Measurements from ENCODE around the gene SPARC. TPM values are rescaled to one million over a fixed set of nuclear protein-coding genes. Genes with fewer than 3 reads are reported as not detected.
"Not testable (repeated sequence)": the region's sequence is repeated elsewhere in the genome, so short reads cannot be mapped to it uniquely, and the experiment has no call there.

Gene SPARC
- total RNA-seq, 1 donor from 2014 or later = not detected

- DNase-seq (ENCODE audit: low spot score) = no peak
- Mint-ChIP-seq H3K4me1 (ENCODE audit: low read depth) (peaks cover 9% of the 10 kb centered on the region), H3K9me3 (no peaks in the 10 kb centered on the region), H3K36me3 (ENCODE audit: low read depth) (no peaks in the 10 kb centered on the region), H3K27me3 (ENCODE audit: insufficient read depth) (peaks cover 19% of the 10 kb centered on the region), H3K4me3 (no peak overlapping the region), H3K27ac (no peak overlapping the region)
- intact Hi-C loops (cut with micrococcal nuclease) = no loop called here
These were observed 3.9 kb downstream of the SPARC start for GRCh38 chr5:151682751-151683331.

- no peak overlapping the region for H3K4me3 Mint-ChIP-seq
- H3K27me3 Mint-ChIP-seq (ENCODE audit: insufficient read depth) = peaks cover 16% of the 10 kb centered on the region
- no peaks in the 10 kb centered on the region for H3K9me3 Mint-ChIP-seq
- intact Hi-C loops (cut with micrococcal nuclease) = no loop called here
- DNase-seq (ENCODE audit: low spot score) = no peak
- H3K4me1 Mint-ChIP-seq (ENCODE audit: low read depth) = peaks cover 9% of the 10 kb centered on the region
- H3K36me3 Mint-ChIP-seq (ENCODE audit: low read depth) = no peaks in the 10 kb centered on the region
- H3K27ac Mint-ChIP-seq = no peak overlapping the region
These were observed 4.5 kb downstream of the SPARC start for GRCh38 chr5:151682240-151682639.

GRCh38 chr5:151680944-151681427, 5.7 kb downstream of the SPARC start:
- Mint-ChIP-seq H3K27ac (no peak overlapping the region), H3K36me3 (ENCODE audit: low read depth) (no peaks in the 10 kb centered on the region), H3K27me3 (ENCODE audit: insufficient read depth) (peaks cover 12% of the 10 kb centered on the region), H3K9me3 (no peaks in the 10 kb centered on the region), H3K4me1 (ENCODE audit: low read depth) (peaks cover under 1% of the 10 kb centered on the region), H3K4me3 (no peak overlapping the region)
- intact Hi-C loops (cut with micrococcal nuclease) = no loop called here
- no peak for DNase-seq (ENCODE audit: low spot score)

GRCh38 chr5:151680156-151680505, 6.6 kb downstream of the SPARC start:
- H3K4me1 Mint-ChIP-seq (ENCODE audit: low read depth); H3K4me3 Mint-ChIP-seq; H3K9me3 Mint-ChIP-seq; DNase-seq (ENCODE audit: low spot score); intact Hi-C loops (cut with micrococcal nuclease); H3K27ac Mint-ChIP-seq; H3K27me3 Mint-ChIP-seq (ENCODE audit: insufficient read depth); H3K36me3 Mint-ChIP-seq (ENCODE audit: low read depth): not testable (repeated sequence)

- no peak overlapping the region for H3K4me3 Mint-ChIP-seq
- no peaks in the 10 kb centered on the region for H3K9me3 Mint-ChIP-seq
- H3K27ac Mint-ChIP-seq = no peak overlapping the region
- H3K27me3 Mint-ChIP-seq (ENCODE audit: insufficient read depth) = peaks cover 7% of the 10 kb centered on the region
- DNase-seq (ENCODE audit: low spot score) = no peak
- H3K36me3 Mint-ChIP-seq (ENCODE audit: low read depth) = no peaks in the 10 kb centered on the region
- intact Hi-C loops (cut with micrococcal nuclease) = no loop called here
- H3K4me1 Mint-ChIP-seq (ENCODE audit: low read depth) = peaks cover 8% of the 10 kb centered on the region
These were observed 7.1 kb downstream of the SPARC start for GRCh38 chr5:151679421-151680155.

- Mint-ChIP-seq H3K9me3 (no peaks in the 10 kb centered on the region), H3K27me3 (ENCODE audit: insufficient read depth) (peaks cover 7% of the 10 kb centered on the region), H3K4me1 (ENCODE audit: low read depth) (peaks cover 8% of the 10 kb centered on the region), H3K4me3 (no peak overlapping the region), H3K36me3 (ENCODE audit: low read depth) (no peaks in the 10 kb centered on the region), H3K27ac (no peak overlapping the region)
- no peak for DNase-seq (ENCODE audit: low spot score)
- intact Hi-C loops (cut with micrococcal nuclease) = no loop called here
These were observed 8.0 kb downstream of the SPARC start for GRCh38 chr5:151678713-151679112.

GRCh38 chr5:151677776-151678545, 8.8 kb downstream of the SPARC start:
- Mint-ChIP-seq H3K4me1 (ENCODE audit: low read depth) (peaks cover 8% of the 10 kb centered on the region), H3K36me3 (ENCODE audit: low read depth) (no peaks in the 10 kb centered on the region), H3K27me3 (ENCODE audit: insufficient read depth) (peaks cover 7% of the 10 kb centered on the region), H3K4me3 (no peak overlapping the region), H3K27ac (no peak overlapping the region), H3K9me3 (no peaks in the 10 kb centered on the region)
- DNase-seq (ENCODE audit: low spot score) = no peak
- intact Hi-C loops (cut with micrococcal nuclease) = no loop called here

GRCh38 chr5:151676719-151677118, 10.0 kb downstream of the SPARC start:
- Mint-ChIP-seq H3K9me3 (no peaks in the 10 kb centered on the region), H3K4me1 (ENCODE audit: low read depth) (peaks cover 8% of the 10 kb centered on the region), H3K27me3 (ENCODE audit: insufficient read depth) (peaks cover 7% of the 10 kb centered on the region), H3K27ac (no peak overlapping the region), H3K4me3 (no peak overlapping the region), H3K36me3 (ENCODE audit: low read depth) (no peaks in the 10 kb centered on the region)
- DNase-seq (ENCODE audit: low spot score) = no peak
- intact Hi-C loops (cut with micrococcal nuclease) = no loop called here

- intact Hi-C loops (cut with micrococcal nuclease) = no loop called here
- H3K4me3 Mint-ChIP-seq = no peak overlapping the region
- no peaks in the 10 kb centered on the region for H3K9me3 Mint-ChIP-seq
These were observed 10.4 kb downstream of the SPARC start for GRCh38 chr5:151676314-151676712.

GRCh38 chr5:151675611-151676313, 11.0 kb downstream of the SPARC start:
- Mint-ChIP-seq H3K27me3 (ENCODE audit: insufficient read depth) (peaks cover 7% of the 10 kb centered on the region), H3K4me3 (no peak overlapping the region), H3K4me1 (ENCODE audit: low read depth) (peaks cover 8% of the 10 kb centered on the region), H3K27ac (no peak overlapping the region), H3K9me3 (no peaks in the 10 kb centered on the region), H3K36me3 (ENCODE audit: low read depth) (no peaks in the 10 kb centered on the region)
- DNase-seq (ENCODE audit: low spot score) = no peak
- intact Hi-C loops (cut with micrococcal nuclease) = no loop called here

More at GRCh38 chr5:151676314-151676712, 10.4 kb downstream of the SPARC start:
- DNase-seq (ENCODE audit: low spot score) = no peak
- H3K27me3 Mint-ChIP-seq (ENCODE audit: insufficient read depth) = peaks cover 7% of the 10 kb centered on the region
- no peak overlapping the region for H3K27ac Mint-ChIP-seq
- no peaks in the 10 kb centered on the region for H3K36me3 Mint-ChIP-seq (ENCODE audit: low read depth)
- H3K4me1 Mint-ChIP-seq (ENCODE audit: low read depth) = peaks cover 8% of the 10 kb centered on the region

- H3K4me1 Mint-ChIP-seq (ENCODE audit: low read depth) = peaks cover 8% of the 10 kb centered on the region
- H3K27ac Mint-ChIP-seq = no peak overlapping the region
- H3K9me3 Mint-ChIP-seq = no peaks in the 10 kb centered on the region
- intact Hi-C loops (cut with micrococcal nuclease) = no loop called here
- H3K4me3 Mint-ChIP-seq = no peak overlapping the region
- H3K36me3 Mint-ChIP-seq (ENCODE audit: low read depth) = no peaks in the 10 kb centered on the region
- DNase-seq (ENCODE audit: low spot score) = no peak
- peaks cover 7% of the 10 kb centered on the region for H3K27me3 Mint-ChIP-seq (ENCODE audit: insufficient read depth)
These were observed 11.8 kb downstream of the SPARC start for GRCh38 chr5:151674626-151675610.

- Mint-ChIP-seq H3K9me3 (no peaks in the 10 kb centered on the region), H3K4me3 (no peak overlapping the region), H3K27me3 (ENCODE audit: insufficient read depth) (peaks cover 7% of the 10 kb centered on the region), H3K27ac (no peak overlapping the region), H3K36me3 (ENCODE audit: low read depth) (no peaks in the 10 kb centered on the region), H3K4me1 (ENCODE audit: low read depth) (peaks cover 8% of the 10 kb centered on the region)
- intact Hi-C loops (cut with micrococcal nuclease) = no loop called here
- DNase-seq (ENCODE audit: low spot score) = no peak
These were observed 13.3 kb downstream of the SPARC start for GRCh38 chr5:151673421-151673820.
